ENCODE measurements around the gene ATP6V0A1.
"Not testable (repeated sequence)": the region's sequence is repeated elsewhere in the genome, so short reads cannot be mapped to it uniquely, and the experiment has no call there.

ATP6V0A1 gene
- 16.7 reads per million, percentile 43 among the genes with 10 or more reads in this experiment for total RNA-seq

- DNase-seq: peak; percentile 76
Observed at GRCh38 chr17:42458497-42459255, at the start of gene ATP6V0A1. Gene ATP6V0A1 (plus strand): TSS chr17:42458878. CDS start chr17:42460895, 2,017 bp downstream.

GRCh38 chr17:42409523-42410318, 49.0 kb upstream of the ATP6V0A1 start:
- DNase-seq: no peak

DNA sequence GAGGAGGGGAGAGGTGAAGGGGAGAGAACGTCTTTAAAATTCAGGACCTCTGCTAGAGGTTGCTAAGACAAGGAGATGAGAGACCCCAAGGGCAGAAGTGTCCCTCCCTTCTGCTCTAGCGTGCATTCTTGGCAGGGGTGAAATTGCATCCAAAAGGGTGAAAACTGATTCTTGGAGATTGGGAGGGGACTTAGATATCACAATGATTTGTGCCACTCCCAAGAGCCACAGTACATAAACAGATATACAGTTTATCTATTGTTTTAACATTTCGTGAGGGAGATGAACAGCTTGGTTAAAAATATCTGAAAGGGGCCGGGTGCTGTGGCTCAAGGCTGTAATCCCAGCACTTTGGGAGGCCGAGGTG, 48.4 kb upstream of the ATP6V0A1 start:
- no peak for DNase-seq

DNA sequence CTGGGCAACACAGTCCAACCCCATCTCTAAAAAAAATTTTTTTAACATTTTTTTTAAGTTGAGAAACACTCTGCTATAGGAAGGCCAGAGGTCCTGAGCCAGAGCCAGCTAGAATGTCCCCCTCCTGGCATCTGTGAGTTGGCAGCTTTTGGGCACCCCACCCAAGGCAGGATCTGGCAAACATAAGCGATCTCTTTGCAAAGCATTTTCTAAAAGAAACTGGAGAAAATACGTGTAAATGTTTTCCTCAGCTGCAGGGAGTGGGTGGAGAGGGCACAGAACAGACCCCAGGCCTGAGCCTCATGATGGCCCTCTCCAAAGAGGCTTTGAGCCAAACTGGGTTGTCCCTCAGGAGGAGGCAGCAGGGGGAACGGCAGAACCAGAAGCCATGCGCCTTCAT, 47.3 kb upstream of the ATP6V0A1 start:
- DNase-seq: no peak

DNA sequence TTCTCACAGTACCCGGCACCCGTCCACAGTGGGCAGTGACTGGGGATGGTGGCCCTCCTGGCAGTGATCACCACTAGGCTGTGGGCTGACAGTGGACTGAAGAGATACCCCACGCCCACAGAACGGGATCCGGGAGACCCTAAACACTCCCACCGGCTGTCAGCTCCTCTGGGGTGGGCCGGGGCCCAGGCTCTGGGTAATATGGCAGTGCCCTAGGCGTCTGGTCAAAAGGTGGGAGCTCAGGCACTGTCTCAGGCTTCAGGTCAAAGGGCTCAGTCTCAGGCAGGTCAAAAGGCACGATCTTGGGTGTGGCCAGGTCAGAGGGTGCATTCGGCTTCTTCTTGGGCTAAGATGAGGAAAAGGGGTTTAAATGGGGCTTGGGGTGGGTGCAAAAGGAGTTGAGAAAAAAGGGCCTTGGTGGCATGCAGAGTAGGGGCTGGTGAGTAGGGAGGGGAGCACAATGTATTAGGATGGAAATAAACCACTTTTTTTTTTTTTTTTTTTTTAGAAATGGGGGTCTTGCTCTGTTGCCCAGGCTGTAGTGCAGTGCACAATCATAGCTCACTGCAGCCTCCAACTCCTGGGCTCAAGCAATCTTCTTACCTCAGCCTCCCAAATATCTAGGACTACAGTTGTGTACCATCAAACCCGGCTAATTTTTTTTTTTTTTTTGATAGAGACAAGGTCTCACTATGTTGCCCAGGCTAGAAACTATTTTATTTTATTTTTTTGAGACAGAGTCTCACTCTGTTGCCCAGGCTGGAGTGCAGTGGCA, 46.6 kb upstream of the ATP6V0A1 start:
- DNase-seq: no peak

DNA sequence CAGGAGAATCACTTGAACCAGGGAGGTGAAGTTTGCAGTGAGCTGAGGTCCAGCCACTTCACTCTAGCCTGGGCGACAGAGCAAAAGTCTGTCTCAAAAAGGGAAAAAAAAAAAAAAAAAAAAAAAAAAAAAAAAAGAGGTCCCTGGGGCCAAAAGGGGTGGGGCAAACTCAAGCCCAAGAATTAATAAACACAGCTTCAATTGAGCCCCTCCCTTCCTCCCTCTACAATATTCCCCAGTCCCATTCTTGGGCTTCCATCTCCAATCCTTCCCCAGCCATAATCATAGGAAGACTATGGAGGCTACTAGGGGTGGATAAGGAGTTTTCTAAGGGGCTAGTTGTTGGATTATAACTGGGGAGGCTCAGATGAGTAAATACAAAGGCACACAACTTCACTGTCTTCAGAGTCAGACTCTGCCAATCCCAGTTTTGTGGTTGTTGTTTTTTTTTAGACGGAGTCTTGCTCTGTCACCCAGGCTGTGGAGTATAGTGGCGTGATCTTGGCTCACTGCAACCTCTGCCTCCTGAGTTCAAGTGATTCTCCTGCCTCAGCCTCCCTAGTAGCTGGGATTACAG, 45.1 kb upstream of the ATP6V0A1 start:
- no peak for DNase-seq

- DNase-seq: peak; percentile 14
Observed at GRCh38 chr17:42414704-42415409, 43.8 kb upstream of the ATP6V0A1 start.

- not testable (repeated sequence) for DNase-seq
Observed at GRCh38 chr17:42417981-42418380, 40.7 kb upstream of the ATP6V0A1 start.

DNA sequence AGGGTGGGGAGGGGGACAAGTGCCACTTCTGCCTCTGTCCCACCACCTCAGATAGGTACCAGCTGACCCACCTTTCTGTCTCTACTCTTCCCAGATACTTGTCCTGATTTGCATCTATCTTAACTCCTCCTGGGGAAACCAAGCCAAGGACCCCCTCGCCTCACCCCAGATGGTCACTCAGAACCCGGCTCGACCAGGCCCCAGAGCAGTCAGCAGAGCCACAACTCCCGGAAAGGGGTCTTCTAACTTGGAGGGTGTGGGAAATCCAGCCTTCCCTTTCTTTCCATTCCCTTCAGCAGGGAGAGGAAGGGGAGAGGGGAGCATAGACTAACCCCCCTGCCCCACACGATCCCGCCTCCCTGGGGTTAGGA, 37.6 kb upstream of the ATP6V0A1 start:
- DNase-seq: no peak

DNA sequence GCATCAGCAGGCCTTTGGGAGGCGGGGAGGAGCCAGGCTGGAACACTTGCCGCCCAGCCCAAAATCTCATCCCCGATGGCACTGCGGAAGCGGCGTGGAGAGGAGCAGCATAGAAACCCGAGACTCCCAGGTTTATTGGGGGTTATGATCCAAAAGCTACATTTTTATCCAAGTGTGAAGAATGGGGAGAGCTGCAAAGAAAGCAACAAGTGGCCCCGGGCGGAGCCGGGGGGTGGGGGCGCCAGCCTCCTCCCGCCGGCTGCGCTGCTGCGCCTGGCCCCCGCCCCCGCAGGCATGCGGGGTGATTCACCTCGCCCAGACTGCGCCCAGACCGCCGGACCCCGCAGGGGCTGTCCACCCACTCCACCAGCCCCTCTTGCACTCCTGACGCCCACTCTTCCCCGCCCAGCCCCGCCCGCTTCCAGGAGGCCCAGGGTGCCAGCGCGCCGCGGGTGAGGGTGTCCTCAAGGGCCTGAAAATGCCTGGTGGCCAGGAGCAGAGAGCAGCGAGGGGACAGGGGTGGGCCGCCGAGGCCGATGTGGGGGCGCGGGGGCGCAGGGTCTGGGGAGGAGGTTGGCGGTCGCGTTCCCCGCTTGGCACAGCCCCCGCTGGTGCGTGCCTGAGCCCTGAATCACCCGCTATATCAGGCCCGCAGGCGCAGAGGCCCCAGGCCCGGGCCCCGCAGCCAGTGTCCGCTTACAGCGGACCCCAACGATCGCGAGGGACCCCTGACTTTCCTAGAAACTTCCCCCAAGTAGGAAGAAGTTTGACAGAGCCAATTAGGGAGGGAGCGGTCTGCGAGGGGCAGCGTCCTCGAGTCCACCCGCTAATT, 37.0 kb upstream of the ATP6V0A1 start:
- DNase-seq: no peak

GRCh38 chr17:42422412-42422957, 36.2 kb upstream of the ATP6V0A1 start:
- no peak for DNase-seq

GRCh38 chr17:42422958-42423712, 35.5 kb upstream of the ATP6V0A1 start, which contains the start of gene CAVIN1:
Gene CAVIN1 (minus strand): TSS chr17:42423256. CDS start chr17:42423097, 159 bp downstream.
- no peak for DNase-seq

DNA sequence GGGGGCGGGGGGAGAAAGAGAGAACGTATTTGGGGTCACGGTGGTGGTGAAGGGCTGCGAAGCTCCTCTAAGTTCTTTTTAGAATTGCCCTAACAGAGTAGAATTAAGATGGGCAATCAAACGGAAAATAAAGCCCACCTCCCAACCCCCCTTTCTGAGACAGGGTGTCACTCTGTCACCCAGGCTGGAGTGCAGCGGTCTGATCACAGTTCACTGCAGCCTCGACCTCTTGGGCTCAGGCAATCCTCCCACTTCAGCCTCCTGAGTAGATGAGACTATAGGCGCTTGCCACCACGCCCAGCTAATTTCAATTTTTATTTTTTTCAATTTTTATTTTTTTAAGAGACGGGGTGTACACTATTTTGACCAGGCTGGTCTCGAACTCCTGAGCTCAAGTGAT, 34.9 kb upstream of the ATP6V0A1 start:
- no peak for DNase-seq

DNA sequence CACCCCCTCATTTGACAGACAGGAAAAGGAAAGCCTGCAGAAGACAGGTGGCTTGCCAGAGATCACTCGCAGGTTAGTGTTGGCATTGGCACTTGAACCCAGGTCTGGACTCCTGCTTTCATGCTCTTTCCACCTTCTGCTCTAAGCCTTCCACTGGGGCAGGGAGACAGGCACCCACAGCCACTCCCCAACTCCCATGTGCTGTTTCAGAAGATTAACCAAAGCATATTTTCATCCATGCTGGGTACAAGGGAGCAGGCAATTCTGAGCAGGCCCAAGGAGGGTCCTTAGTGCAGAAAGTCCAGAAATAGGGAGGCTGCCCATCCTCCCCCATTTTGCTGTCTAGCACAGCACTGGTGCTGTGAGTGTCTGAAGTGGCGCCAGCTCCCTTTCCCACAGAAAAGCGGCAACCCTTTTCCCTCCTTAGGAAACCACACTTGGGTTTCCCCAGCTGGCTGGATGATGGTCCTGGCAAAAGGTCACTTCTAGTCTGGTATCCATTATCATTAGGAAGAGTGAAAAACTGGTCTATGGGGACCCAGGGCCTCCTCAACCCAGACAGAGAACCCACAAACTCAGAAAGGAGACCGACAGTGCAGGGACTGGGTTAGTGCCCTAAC, 33.6 kb upstream of the ATP6V0A1 start:
- no peak for DNase-seq

- peak; percentile 26 for DNase-seq
Observed at GRCh38 chr17:42428141-42428944, 30.3 kb upstream of the ATP6V0A1 start.

DNA sequence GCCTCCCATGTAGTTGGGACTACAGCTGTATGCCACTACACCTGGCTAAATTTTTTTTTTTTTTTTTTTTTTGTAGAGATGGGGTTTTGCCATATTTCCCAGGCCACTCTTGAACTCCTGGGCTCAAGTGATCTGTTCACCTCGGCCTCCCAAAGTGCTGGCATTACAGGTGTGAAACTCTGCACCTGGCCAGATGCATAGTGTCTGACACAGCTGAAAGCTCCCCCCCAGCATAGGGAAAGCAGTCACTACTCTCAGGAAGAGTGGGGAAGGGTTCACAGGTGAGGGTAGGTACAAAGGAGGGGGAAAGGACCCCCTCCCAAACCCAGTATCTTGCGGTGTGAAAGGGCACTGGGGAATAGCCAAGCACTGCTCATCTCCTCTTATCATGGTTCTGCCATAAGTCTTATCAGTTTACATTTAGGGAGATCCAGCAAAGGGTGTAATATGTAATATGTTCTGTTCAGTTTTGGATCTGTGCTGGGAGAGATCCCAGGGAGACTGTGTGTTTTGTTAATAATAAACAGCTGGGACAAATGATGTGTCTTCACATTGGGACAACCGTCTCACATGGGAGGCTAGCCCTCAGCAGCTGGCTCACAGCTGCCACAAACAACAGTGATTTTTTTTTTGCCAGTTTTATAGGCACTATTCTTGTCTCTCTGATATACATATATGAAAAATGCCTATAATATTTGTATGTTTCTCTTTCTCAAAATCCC, 28.8 kb upstream of the ATP6V0A1 start:
- no peak for DNase-seq

DNA sequence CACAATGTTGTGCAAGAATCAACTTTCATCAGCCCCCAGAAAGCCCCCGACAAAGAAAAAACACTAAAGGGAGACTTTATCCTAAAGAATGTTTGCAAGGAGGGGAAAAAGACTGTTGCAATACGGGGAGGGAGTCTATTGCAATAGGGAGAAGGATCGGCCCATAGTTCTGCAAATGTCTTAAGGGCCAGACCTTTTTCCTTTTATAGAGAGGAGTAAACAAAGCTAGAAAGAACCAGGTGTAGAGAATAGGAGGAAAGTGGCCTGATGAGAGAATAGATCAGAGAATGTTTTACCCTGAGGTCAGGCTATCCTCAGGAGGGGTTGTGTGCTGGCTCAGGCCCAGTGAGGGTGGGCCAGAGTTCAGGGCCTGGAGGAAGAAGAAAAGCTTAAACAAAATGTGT, 26.9 kb upstream of the ATP6V0A1 start:
- no peak for DNase-seq

DNA sequence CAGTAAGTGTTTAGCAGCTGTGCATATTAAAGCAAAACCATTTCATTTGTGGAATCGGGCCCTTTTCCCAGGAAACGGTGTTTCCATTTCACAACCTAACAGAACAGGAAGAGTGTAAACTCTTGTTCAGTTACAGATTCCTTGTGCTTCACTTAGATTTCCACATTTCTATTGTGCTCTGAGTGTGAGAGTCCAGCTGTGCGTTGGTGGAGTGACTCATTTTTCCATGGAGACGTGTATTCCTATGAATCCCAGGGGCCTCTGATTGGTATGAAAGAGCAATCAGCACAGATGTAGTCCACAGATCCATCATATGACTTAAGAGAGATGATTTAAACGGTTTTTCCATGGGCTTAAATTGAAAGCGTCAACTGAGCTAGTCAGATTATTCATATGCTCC, 22.3 kb upstream of the ATP6V0A1 start:
- DNase-seq: no peak
